HepG2 (cell line): Measurements from ENCODE around the gene MRO. TPM values are rescaled to one million over a fixed set of nuclear protein-coding genes. Genes with fewer than 3 reads are reported as not detected.

Experiments
- CTCF ChIP-seq: sonication (generic); formaldehyde crosslinking; IDR thresholded peaks from 2 replicates; pipeline ENCODE4 v1.5.0; 2020; ENCODE audit warnings: mild to moderate bottlenecking, missing genetic modification reagents, moderate library complexity
- E2F1 ChIP-seq: sonication (generic); formaldehyde crosslinking; IDR thresholded peaks from 2 replicates; pipeline ENCODE4 v1.5.0; 2020; ENCODE audit warnings: missing genetic modification reagents
- KAT7 ChIP-seq: IDR thresholded peaks from 2 replicates; pipeline ENCODE4 v1.6.1; 2018; ENCODE audit warnings: borderline replicate concordance, missing compliant biosample characterization
- MIXL1 ChIP-seq: IDR thresholded peaks from 2 replicates; pipeline ENCODE4 v1.6.1; 2016
- NCOA5 ChIP-seq: sonication (generic); formaldehyde crosslinking; IDR thresholded peaks from 2 replicates; pipeline ENCODE4 v1.4.0; 2020; ENCODE audit warnings: missing genetic modification reagents
- RAD21 ChIP-seq: fragments of 450-650 bp; formaldehyde crosslinking; IDR thresholded peaks from 2 replicates; pipeline ENCODE4 v1.5.0; 2020; ENCODE audit warnings: mild to moderate bottlenecking
- RAD51 ChIP-seq: fragments of 450-650 bp; IDR thresholded peaks from 2 replicates; pipeline ENCODE4 v1.6.1; 2016; ENCODE audit warnings: borderline replicate concordance
- SKIL ChIP-seq: sonication (generic); formaldehyde crosslinking; IDR thresholded peaks from 2 replicates; pipeline ENCODE4 v1.8.0; 2022; ENCODE audit warnings: missing genetic modification reagents, mild to moderate bottlenecking, moderate library complexity, borderline replicate concordance
- SRSF1 ChIP-seq: fragments of 200-400 bp; formaldehyde crosslinking; optimal IDR thresholded peaks from 2 replicates; pipeline ENCODE3; 2017; ENCODE audit warnings: mild to moderate bottlenecking, low read depth, low read length, moderate library complexity
- THAP8 ChIP-seq: sonication (generic); formaldehyde crosslinking; IDR thresholded peaks from 2 replicates; pipeline ENCODE4 v1.5.1; 2020; ENCODE audit warnings: missing genetic modification reagents, mild to moderate bottlenecking, borderline replicate concordance
- ZBTB25 ChIP-seq: IDR thresholded peaks from 2 replicates; pipeline ENCODE4 v1.6.1; 2018; ENCODE audit warnings: missing genetic modification reagents
- ZNF121 ChIP-seq: sonication (generic); formaldehyde crosslinking; IDR thresholded peaks from 2 replicates; pipeline ENCODE4 v1.5.0; 2020; ENCODE audit warnings: mild to moderate bottlenecking, missing genetic modification reagents
- ZNF331 ChIP-seq: sonication (generic); formaldehyde crosslinking; IDR thresholded peaks from 2 replicates; pipeline ENCODE4 v1.4.0; 2020; ENCODE audit warnings: missing genetic modification reagents
- ZNF484 ChIP-seq: sonication (generic); formaldehyde crosslinking; IDR thresholded peaks from 2 replicates; pipeline ENCODE4 v1.5.1; 2020; ENCODE audit warnings: mild to moderate bottlenecking, low read depth, missing genetic modification reagents, borderline replicate concordance
- ZNF639 ChIP-seq: conservative IDR thresholded peaks from 2 replicates; pipeline ENCODE4 v1.6.1; 2018; ENCODE audit warnings: missing genetic modification reagents
- ZNF710 ChIP-seq: sonication (generic); formaldehyde crosslinking; IDR thresholded peaks from 2 replicates; pipeline ENCODE4 v1.5.0; 2020; ENCODE audit warnings: mild to moderate bottlenecking, missing genetic modification reagents, borderline replicate concordance
- polyA plus RNA-seq, 8 experiments: library from polyadenylated mRNA; depleted of rRNA in 3 of 8; stranded (reverse) in 7 of 8; unstranded in 1 of 8; fragments of >200 nt; fragmentation: Illumina TruSeq in 4 of 8; extraction: Trizol in 4 of 8; gene quantifications; 2 replicates each; pipeline versions ENCODE4 v1.2.1 to v1.2.3, GENCODE V29; 2011 to 2016; ENCODE audit warnings: low read depth in 4 of 8, missing spikeins in 1 of 8, mixed read lengths in 1 of 8; ENCODE audit not compliant: insufficient read depth in 1 of 8
- total RNA-seq, 5 experiments: library from RNA; depleted of rRNA; stranded (reverse); fragments of >200 nt; fragmentation: Illumina TruSeq; extraction: Trizol; gene quantifications; 2 replicates each; pipeline ENCODE4 v1.2.3, GENCODE V29; 2016; ENCODE audit warnings: low read depth in 1 of 5

MRO gene
- total and polyA plus RNA-seq, 2 of the 13 experiments (the other 11 are each of a cell fraction or from before 2014, with no cell fraction given): not detected

- TF ChIP-seq THAP8 (CRISPR knock-in tag): no peak
- TF ChIP-seq ZNF331 (CRISPR knock-in tag): peak; percentile 71; the same call in 1 of the 2 replicates
- no peak for TF ChIP-seq ZNF484 (CRISPR knock-in tag)
- TF ChIP-seq ZNF121 (CRISPR knock-in tag): no peak
- TF ChIP-seq MIXL1 (CRISPR knock-in tag): peak; percentile 55; the same call in 1 of the 2 replicates
- TF ChIP-seq KAT7 (CRISPR knock-in tag): no peak
- TF ChIP-seq CTCF (CRISPR knock-in tag): peak; percentile 98
- TF ChIP-seq ZNF639 (CRISPR knock-in tag): 0 out of 2 replicates have a peak, but pooled peaks have one; percentile 20
- TF ChIP-seq ZNF710: no peak
- no peak for TF ChIP-seq NCOA5
- TF ChIP-seq ZBTB25: no peak
- no peak for TF ChIP-seq SRSF1
- no peak for TF ChIP-seq SKIL
- TF ChIP-seq RAD21 (CRISPR knock-in tag): peak; percentile 93
- no peak for TF ChIP-seq E2F1 (CRISPR knock-in tag)
- TF ChIP-seq RAD51: no peak
Observed at GRCh38 chr18:50819728-50820378, at the start of gene MRO (continued).
